Activated CD4-positive, alpha-beta T cell treated with anti-CD3 and anti-CD28 coated beads, Interleukin-2, amount 50 U/mL, for 24 hours (primary cell): ENCODE data around the gene KCTD4.
A peak's percentile ranks its signal among the peaks of the same experiment; 100 is the strongest.
"Not testable (repeated sequence)": the region's sequence is repeated elsewhere in the genome, so short reads cannot be mapped to it uniquely, and the experiment has no call there.

Source experiments
- DNase-seq, 2 donors: peaks; one replicate each; pipeline ENCODE4 v3.0.0-alpha.2; 2020; ENCODE audit warnings: low read depth in 1 of 2, low spot score in 1 of 2

KCTD4 gene

DNA sequence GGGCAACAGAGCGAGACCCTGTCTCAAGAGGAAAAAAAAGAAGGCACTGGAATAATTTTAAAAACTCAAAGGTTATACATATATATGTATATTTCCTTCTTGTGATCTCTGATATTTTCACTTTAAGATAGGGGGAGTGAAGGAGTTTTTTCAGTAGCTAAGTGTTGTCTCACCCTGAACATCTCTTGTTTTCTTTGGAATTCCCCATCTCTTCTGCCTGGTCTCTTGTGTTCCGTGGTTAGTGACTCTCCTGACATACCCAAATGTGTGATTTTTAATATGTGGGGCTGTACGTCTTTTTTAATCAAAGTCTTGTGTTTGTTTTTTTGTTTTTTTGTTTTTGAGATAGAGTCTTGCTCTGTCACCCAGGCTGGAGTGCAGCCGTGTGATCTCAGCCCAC, 15.3 kb upstream of the KCTD4 start:
- DNase-seq = no peak

DNA sequence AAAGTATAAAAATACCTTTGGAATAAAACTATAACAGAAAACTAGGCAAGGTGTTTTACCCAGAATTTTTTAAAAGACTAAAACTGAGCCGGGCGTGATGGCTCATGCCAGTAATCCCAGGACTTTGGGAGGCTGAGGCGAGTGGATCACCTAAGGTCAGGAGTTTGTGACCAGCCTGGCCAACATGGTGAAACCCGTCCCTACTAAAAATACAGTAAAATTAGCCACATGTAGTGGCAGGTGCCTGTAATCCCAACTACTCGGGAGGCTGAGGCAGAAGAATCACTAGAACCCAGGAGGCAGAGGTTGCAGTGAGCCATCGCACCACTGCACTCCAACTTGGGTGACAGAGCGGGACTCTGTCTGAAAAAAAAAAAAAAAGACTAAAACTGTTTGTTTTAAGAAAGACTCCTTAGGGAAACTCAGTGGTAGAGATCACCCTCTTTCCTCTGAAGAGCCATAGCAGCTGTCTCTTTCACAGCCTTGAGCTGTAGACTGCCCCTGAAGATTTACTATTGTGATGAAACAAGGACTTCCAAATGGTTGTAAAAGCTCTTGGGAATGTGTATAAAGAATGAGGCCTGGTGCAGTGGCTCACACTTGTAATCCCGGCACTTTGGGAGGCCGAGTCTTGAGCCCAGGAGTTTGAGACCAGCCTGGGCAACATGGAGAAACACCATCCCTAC, 14.7 kb upstream of the KCTD4 start:
- DNase-seq = no peak

DNA sequence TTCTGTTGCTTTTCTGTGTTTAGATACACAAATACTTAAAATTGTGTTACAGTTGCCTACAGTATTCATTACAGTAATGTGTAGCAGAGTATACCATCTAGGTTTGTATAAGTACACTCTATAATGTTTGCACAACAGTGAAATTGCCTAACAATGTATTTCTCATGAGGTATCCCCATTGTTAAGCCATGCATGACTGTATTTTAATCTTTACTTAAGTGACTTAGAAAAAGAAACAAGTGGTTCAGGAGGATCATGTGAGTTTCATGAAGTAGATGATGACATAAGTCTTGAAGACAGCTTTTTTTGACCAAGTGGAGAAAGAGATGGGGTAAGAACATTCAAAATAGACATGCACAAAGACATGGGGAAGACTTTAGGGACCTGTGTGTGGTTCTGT, 8.4 kb upstream of the KCTD4 start:
- no peak for DNase-seq

DNA sequence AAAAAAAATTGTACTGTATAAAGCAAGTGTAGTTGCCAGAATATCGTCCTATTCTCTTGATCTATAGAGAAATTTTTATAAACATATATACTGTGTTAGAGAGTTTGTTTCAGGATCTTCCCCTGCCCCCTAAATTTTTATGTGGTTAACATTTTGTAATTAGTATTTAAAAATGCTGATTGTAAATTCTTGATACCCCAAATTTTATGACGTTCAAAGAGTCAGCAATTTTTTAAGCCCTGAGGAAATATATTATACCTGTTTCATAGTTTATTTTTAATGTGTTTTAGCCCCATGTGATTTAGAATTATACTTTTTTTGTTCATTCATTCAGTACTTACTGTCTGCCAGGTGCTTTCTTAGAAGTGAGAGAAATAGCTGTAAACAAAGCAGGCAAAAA, 7.3 kb upstream of the KCTD4 start:
- DNase-seq = no peak

DNA sequence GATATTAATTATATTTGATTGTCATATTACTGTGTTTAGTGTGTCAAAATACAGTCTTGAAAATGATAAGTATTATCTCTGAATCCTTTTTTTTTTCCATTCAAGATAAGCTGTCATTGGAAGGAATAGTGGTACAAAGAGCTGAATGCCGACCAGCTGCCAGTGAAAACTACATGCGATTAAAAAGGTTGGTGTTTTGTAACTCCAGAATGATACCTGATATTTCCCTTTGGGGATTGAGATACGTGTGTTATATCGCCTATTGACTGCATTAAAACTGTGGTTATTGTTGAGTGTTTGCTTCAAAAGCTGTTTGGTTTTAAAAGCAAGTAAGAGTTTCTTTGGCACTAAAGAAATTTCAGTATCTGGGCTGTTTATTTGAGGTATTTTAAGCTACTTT, 6.5 kb upstream of the KCTD4 start:
- no peak for DNase-seq

DNA sequence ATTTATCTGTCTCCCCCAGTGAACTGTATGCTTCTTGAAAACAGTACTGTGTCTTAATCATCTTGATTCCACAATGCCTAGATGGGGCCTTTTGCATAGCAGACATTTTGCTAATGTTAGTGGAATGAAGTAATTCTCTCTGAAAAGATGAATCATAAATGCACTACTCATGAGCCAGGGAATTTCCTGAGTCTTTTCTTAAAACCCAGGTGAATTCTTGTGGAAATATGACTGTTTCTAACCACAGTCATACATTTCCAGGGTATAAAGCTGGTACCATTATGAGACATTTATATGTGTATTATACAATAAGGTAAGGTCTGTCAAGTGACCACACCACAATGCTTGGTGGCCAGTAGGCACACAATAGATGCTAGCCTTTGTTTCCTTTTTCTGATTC, 5.5 kb upstream of the KCTD4 start:
- DNase-seq = peak in 1 of 2 donors; percentile 18

DNA sequence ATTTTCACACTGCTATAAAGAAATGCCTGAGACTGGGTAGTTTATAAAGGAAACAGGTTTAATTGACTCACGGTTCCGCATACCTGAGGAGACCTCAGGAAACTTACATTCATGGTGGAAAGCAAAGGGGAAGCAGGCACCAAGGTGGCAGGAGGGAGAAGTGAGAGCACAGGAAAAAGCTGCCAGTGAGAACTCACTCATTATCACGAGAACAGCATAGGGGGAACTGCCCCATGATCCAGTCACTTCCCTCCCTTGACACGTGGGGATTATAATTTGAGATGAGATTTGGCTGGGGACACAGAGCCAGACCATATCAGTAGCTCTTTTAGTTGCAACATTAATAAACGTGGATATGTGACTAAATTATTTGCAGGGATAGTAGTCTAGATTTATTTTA, 4.3 kb upstream of the KCTD4 start:
- DNase-seq = no peak

DNA sequence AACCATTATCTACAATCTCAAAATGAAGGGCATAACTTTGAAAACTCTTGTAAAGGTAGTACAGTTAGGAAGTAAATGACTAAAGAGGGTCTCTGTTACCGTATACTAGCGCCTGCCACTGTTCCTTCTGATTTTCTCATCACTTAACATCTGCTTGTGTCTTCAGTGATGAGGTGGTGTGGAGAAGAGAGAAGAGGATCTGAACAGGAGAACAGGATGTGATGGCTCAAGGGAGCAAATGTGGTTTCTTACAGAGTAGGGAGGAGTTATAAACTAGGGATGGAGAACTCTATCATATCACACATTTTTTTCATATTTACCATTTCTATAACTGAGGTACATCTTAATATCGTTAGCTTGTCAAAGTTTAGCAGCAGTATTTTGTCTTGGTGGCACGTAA, 1.1 kb downstream of the KCTD4 start:
- no peak for DNase-seq

DNA sequence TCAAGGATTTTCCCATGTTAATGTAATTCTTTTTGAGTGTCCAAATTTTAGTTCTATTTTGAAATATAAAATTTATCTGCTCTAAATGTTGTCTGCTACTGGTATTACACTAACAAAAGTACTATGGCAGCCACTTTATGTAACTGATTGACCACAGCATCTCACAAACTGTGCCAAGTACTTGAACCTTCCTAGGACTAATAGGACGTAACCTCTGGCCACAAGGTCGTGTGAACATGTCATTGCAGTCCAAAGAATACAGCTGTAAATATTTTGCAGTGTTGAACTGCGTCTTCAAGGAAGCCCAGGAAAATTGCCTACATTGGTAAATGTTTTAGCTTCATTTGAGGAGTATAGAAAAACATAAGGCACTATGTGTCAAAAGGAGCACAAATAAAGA, 1.9 kb downstream of the KCTD4 start:
- no peak for DNase-seq

DNA sequence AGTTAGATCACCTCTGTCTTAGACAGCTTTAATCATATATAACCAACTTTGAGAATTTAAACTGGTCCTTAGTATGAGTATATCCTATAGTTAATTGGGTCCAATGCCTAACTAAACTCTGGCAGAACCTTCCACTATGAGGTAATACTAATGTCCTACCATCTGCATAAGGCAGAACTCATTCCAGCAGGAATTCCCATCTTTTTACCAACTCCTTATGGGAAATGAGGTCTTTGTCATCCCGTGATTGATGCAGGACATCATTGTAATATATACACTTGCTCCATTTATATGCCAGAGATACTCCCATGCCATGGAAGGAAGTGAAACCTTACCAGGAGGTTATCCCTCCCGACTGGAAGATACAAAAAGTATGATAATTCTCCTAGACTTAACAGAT, 2.8 kb downstream of the KCTD4 start:
- DNase-seq = no peak

DNA sequence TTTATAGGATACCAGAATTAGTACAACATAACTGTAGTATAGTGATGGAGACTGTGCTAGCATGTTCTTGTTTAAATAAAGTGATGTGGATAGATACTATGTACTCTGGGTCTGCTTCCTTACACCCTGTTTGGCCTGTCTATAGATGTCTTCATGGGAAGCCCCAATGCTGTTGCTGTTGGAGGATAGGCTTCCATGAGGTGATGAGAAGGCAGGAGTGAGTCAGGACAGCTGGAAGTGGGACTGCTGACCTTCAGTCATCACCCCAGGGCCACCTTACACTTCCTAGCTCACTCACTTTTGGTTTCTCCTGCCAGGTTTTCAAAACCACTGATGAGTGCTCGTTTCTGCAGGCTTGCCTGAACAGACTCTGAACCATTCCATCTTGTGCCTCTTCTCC, 4.2 kb downstream of the KCTD4 start:
- DNase-seq = no peak

DNA sequence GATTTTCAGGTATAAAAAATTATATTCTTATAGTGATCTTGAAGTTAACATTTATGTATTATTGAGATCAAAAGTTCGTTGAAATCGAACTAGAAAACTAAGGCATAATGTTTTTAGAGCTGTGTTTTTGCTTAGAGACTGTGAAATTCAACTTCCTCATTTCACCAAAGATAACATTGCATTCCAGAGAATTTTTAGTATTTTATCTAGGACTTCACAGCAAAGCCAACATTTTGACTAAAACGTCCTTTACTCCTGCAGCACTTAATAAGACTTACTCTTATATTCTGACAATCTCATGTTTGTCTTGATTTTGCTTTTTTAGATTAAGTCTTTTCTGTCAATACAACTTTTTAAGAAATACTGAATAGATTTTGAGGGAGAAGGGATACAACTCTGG, 4.7 kb downstream of the KCTD4 start:
- no peak for DNase-seq

DNA sequence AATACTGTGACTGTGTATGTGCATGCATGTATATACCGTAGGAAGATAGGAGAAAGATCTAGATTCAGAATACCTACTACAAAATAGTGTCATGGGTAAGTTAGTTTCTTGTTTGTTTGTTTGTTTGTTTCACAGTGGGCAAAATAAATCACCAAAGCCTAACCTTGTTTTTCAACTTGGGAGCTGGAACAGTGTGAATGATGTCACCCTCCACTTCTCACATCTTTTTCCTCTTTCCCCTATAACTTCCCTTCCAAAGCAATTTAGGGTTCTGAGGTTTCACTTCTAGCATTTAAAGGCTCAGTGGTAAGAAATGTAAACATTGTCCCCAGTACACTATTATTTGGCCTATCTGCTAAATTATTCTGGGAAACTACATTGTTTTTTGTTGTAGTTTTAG, 5.4 kb downstream of the KCTD4 start:
- DNase-seq = no peak

DNA sequence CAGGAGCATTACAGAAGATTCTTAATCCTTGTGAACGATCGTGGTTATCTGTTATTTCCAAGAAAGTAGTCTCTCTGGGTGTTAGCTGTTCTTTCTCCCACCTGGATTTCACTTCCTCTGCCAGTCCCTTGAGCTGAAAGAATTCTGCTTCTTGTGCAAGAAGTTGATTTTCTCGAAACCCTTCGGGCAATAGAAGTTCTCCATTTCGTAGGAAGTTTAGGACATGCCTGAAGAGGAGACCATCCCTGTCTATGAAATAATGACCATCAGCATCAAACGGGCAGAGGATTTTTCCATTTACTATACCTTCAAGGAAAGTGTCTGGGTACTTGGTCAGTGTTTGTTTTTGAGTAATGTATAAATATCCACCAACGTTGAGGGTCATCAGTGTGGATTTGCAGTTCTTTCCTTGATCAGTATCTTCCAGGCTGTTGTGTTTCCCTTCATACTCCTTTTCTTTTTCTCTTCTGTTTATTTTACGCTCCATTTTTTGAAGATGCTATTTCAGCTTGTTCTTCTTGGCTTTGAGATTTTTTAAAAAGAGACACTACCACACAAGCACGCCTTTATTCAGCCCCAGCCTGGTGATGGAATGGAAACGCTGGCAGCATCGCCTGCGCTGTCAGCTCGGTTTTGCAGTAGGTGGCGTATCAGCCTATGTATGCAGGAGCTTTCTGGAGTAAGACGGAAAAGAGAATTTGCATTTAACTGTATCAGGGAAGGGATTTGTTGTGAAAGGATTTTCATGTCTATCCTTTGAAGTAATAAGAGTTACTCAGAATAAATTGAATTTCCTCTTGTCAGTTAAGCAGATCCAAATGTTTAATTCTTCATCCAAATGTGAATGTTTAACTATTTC, 6.5 kb downstream of the KCTD4 start:
- no peak for DNase-seq

DNA sequence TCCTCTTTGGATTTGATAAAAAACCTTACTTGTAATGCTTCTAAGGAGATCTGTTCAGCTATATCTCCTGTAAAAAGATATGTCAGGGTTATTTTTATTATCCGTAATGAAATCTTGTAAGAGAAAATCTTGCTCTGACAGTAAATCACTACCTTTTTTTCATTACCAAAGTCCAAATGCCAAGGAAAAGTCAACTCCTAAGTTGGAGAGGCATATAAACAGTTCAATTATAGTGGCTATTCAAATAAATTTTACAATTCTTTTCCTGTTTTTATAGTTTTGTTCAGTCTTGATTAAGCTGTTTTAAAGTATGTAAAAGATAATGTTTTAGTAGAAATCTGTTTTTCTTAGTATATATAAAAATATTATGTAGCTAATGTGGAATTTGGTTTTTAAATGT, 9.0 kb downstream of the KCTD4 start:
- no peak for DNase-seq

DNA sequence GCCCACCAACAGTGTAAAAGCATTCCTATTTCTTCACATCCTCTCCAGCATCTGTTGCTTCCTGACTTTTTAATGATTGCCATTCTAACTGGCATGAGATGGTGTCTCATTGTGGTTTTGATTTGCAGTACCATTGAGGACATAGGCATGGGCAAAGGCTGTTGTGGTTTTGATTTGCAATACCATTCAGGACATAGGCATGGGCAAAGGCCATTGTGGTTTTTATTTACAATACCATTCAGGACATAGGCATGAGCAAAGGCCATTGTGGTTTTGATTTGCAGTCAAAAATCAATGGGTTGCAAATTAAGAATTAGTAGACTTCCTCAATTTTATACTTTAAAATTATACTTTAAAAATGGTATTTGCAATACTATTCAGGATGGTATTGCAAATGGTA, 11.3 kb downstream of the KCTD4 start:
- not testable (repeated sequence) for DNase-seq

DNA sequence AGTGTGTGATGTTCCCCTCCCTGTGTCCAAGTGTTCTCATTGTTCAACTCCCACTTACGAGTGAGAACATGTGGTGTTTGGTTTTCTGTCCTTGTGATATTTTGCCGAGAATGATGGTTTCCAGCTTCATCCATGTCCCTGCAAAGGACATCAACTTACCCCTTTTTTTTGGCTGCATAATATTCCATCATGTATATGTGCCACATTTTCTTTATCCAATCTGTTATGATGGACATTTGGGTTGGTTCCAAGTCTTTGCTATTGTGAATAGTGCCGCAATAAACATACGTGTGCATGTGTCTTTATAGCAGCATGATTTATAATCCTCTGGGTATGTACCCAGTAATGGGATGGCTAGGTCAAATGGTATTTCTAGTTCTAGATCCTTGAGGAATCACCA, 11.8 kb downstream of the KCTD4 start:
- not testable (repeated sequence) for DNase-seq

DNA sequence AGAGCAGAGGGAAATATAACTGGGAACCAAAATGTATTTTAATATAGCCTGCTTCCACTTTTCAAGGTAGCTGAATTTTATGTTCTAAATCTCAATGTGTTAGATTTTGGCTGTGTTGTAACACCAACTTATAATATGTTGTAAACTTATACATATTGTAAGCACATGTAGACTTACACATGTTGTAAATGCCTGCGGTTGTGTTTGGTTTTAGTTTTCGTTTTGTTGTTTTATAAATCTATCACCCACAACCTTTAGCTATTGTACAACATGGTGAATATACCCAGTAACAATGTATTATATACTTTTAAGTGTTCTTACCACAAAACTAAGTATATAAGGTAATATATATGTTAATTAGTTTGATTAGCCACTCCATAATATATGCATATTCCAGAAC, 15.6 kb downstream of the KCTD4 start:
- no peak for DNase-seq

DNA sequence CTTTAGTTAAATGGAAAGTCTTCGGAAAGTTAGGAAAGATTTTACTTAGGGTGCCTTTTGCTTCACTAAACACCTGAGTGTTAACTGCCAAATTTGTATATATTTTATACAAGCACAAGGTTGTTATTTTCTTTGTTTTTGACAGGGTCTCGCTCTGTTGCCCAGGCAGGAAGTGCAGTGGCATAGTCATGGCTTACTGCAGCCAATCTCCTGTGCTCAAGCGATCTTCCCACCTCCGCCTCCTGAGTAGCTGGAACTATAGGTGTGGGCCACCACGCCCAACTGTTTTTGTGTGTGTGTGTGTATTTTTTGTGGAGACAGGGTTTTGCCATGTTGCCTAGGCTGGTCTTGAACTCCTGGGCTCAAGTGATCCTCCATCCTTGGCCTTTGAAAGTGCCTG, 16.2 kb downstream of the KCTD4 start:
- no peak for DNase-seq

DNA sequence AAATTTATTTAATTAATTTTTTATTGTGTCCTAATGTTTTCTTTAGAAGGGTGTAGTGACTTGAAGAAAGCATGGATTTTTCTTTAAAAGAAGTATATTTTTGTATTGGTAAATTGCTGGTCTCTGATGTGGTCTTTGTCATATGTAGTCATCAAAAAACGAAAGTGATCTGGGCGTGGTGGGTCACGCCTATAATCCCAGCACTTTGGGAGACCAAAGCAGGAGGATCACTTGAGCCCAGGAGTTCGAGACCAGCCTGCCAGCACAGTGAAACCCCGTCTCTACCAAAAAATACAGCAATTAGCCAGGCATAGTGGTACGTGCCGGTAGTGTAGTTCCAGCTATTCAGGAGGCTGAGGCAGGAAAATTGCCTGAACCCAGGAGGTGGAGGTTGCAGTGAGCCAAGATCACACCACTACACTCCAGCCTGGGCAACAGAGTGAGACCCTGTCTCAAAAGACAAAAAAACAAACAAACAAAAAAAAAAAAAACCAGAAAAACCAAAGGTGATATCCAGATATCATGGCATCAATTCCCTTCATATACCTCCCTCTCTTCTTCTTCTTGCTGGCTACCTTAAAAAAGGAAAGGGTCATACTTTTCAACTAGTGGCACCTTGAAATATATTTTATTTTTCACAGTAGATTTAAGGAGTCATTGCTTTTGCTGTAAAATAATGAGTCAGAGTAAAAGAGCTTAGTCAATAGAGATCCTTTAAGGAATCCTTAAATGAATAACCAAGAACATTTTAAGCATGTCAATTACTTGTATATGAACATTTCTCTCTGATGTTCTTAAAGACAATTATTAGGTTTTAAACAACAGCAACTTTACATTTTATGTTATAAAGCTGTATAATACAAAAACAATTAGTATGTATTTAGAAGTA, 19.9 kb downstream of the KCTD4 start:
- DNase-seq = no peak

DNA sequence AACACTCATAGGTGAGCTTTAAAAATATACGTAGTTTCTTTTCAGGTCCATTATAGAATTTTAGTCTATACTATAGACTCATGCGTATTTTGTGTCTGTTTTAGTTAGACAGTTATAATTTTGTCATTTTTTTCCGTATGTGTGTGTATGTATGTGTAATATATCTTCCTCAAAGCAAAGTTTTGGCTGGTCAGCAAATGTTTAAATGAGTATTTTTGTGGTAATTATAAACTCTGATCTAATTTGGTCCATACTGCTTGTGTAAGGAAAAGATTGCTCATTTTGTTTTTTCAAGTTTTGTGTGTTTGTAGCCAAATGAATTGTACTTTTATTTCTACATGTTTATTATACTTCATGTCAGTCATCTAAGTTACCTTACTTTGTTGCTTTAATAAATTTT, 20.5 kb downstream of the KCTD4 start:
- DNase-seq = no peak

DNA sequence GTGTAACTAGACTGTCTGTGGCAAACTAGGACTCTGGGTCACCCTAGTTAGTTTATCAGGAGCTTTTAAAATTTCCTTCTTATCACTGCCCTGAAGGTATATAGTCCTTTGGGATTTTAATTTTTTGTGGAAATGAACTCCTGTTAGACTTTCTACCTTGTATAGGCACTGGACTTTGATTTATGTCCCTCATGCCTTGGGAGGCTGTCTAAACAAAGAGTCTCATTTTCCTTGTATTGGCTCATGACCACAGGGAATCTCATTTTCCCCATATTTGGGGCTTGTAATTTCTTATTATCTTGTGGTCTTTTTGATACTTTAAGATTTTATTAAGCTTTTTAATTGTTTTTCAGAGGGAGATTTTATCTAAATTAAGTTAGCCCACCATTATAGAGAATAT, 21.4 kb downstream of the KCTD4 start:
- no peak for DNase-seq
